KG1 (cell line): ENCODE data around the gene PHF19.

Experiments used
- DNase-seq: peaks from one replicate; lab custom pipeline; 2025; lab: John Stamatoyannopoulos, UW

Gene PHF19

GRCh38 chr9:120872791-120873502 is 4.0 kb downstream of the PHF19 start:
- no peak for DNase-seq

DNA sequence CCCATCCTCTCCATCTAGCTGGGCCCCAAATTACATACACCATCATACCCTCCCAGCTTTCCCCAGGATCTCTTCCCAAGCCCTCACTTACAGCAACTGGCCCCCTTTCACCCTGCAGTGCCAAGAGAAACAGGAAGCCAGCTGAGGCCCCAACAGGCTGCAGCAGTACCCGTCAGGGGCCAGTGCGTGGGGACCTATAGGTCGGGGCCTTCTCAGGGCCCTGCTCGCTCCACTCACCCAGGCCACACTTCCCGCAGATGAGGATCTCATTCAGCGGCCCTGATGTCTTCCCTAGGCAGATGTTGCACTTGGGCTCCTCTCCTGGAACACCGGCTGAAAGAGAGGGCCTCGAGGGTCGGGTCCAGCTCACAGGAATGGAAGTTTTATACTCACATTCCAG is 6.8 kb downstream of the PHF19 start:
- no peak for DNase-seq

- no peak for DNase-seq
Measured at GRCh38 chr9:120869726-120870125, 7.3 kb downstream of the PHF19 start.

DNA sequence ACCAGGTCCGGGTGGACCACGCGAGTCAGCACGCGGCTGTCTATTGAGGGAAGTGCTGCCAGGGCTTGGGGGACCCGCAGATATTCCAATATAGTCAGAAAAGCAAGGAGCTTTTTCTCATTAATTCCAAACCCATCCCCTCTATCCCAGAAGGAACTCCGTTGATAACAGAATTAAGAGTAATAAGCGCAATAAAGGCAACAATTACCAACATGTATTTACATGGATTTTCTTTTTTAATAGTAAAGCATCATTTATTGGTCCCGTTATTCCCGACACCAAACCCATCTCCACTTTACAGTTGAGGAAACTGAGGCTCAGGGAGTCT is 7.7 kb downstream of the PHF19 start:
- no peak for DNase-seq

DNA sequence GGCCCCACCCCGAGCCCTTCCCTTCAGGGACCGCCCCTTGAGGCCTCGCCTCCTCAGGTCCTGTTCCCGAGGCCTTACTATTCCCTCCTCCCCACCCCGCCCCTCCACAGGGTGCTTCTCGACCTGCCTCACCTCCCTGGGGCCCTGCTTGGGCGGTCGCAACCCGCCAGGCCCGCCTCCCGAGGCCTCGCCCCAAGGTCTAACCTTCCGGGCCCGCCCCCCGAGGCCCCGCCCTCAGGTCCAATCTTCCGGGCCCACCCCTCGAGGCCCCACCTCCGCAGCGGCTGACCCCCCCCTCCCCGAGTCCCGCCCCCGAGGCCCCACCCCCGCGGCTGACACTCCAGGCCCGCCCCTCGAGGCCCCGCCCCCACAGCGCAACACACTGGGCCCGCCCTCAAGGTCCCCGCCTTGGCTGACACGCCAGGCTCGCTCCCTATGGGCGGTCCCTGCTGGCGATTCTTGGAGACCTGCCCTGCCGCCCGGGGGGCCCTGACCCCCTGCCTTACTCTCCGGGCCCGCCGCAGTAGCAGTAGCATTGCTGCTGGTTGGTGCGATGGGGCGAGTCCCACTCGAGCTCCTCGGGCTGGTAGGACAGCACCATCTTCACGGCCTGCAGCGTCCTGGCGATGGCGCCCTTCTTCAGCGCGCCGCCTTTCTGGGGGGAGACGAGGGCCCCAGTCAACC is 8.2 kb downstream of the PHF19 start:
- DNase-seq: no peak

- no peak for DNase-seq
Measured at GRCh38 chr9:120868339-120868675, 8.7 kb downstream of the PHF19 start.

- no peak for DNase-seq
Measured at GRCh38 chr9:120867676-120868338, 9.2 kb downstream of the PHF19 start.

- no peak for DNase-seq
Measured at GRCh38 chr9:120866651-120867050, 10.3 kb downstream of the PHF19 start.

DNA sequence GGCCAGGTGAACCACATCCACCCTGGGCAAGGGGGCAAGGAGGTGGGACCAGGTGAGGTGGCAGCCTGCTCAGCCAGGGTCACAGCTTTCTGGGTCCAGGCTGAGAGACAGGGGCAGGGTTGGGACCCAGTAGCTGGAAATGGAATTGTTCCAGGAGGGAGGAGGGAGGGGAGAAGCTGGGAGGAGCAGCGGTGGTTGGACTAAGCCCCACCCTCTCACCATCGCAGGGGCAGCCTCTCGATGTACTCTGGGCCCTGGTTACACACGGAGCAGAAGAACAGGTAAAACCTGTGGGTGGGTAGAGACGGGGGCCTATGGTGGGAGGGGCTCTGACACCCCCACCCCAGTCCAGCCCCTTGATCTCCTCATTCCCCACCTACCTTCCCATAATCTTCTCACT is 11.2 kb downstream of the PHF19 start:
- DNase-seq: no peak

GRCh38 chr9:120865176-120865575 is 11.8 kb downstream of the PHF19 start:
- DNase-seq: no peak

DNA sequence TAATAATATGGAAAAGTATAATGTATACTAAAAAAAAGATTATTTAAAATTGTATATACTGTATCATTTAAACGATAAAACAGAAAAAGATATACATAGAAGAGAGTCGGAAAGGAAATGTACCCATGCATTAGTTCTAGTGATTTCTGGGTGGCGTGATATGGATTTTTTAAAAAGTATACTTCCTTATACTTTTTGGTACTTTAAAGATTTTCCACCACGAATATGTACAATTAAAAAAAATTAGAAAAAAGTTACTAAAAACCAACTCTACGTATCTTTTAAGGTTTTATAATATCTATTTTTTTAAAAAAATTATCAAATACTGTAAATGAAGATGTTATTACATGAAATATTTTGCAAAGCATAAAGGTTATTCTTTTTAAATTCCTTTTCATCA is 12.3 kb downstream of the PHF19 start:
- no peak for DNase-seq

DNA sequence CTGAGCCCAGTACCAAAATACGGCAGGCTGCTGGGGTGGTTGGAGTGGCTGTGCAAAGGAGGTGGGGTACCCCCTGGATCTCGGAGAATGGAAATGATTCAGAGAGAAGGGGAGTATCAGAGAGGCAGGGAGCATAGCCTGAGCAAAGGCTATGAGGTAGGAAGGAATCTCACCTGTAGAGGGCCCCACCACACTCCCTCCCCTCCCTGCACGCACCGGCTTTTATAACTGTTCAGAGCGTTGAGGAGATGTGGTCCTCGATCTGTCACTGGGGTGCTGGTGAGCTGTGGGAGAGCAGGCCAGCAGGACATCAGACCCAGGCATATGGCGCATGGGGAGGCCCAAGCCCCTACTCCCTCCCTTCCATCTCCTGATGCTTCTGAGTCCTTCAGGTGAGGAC is 13.2 kb downstream of the PHF19 start:
- DNase-seq: no peak

DNA sequence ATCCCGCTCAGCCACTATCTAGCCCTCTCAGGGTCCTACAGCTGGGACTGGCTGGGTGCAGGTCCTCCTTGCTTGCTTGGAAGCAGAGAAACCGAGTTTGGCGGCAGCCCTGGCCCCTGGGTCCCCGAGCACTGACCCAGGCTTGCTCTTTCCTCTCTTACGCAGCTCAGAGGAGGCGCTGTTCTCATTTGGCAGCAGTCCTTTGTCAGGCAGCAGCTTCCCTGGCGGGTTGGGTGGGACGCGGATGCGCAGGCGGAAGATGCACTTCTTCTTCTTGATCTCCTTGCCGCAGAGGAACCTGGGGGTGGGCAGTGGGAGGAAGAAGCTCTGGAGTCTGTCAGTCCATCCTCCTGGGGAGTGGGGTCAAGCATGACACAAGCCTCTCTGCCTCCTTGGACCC is 14.5 kb downstream of the PHF19 start:
- no peak for DNase-seq

DNA sequence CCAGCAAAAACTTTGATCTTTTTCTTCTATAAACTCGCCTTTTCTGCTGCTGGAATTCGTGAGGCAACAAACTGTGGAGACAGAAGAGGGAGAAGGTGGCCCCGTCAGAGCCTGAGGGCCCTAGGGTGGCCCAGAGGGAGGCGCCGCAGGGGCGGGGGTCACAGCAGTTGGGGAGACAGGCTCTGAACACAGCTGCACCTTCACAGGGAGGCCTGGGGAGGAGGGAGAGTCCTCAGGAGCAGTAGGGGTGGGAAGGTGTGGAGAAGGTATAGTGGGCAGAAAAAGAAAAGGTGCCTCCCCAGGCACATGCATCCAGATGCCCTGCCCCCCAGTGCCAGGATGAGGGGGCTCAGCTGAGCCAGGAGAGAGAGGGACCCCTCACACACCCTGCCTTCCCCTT is 15.1 kb downstream of the PHF19 start:
- DNase-seq: no peak

GRCh38 chr9:120860083-120860482 is 16.9 kb downstream of the PHF19 start:
- DNase-seq: no peak

DNA sequence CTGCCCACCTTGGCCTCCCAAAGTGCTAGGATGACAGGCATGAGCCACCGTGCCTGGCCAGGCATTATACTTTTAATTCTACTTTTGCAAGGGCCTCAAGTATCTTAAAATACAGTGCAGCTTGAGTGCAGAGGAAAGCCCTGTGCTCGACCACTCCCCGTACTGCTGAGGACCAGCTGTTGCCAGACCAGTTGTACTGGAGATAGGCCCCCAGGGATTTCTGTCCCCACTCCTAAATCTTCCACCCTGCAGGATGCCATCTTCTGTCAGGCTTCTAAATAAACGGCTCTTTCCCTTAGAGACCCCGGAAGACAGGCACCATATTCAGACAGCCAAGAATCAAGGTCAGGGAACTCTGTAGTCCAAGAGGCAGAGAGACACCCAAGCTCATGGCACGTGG is 17.6 kb downstream of the PHF19 start:
- no peak for DNase-seq

- no peak for DNase-seq
Measured at GRCh38 chr9:120857902-120858301, 19.1 kb downstream of the PHF19 start.

DNA sequence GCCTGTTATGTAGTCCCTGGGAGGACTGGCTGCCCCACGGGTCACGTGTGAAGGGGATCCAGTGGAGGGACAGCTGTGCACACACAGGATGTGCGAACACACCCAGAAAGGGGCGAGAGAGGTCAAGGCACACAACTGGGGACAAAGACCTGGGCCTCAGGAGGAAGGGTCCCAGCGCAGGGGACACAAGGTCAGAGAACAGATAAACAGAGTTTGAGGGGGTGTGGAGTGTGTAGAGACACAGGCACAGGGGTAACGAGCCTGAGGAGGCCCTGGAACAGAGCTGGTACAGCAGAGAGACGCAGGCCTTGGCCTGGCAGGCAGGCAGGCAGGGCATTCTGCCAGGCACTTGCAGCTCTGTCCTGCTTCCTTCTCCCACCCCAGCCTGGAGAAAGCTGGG is 19.5 kb downstream of the PHF19 start:
- no peak for DNase-seq

GRCh38 chr9:120856700-120857099 is 20.3 kb downstream of the PHF19 start:
- DNase-seq: no peak

DNA sequence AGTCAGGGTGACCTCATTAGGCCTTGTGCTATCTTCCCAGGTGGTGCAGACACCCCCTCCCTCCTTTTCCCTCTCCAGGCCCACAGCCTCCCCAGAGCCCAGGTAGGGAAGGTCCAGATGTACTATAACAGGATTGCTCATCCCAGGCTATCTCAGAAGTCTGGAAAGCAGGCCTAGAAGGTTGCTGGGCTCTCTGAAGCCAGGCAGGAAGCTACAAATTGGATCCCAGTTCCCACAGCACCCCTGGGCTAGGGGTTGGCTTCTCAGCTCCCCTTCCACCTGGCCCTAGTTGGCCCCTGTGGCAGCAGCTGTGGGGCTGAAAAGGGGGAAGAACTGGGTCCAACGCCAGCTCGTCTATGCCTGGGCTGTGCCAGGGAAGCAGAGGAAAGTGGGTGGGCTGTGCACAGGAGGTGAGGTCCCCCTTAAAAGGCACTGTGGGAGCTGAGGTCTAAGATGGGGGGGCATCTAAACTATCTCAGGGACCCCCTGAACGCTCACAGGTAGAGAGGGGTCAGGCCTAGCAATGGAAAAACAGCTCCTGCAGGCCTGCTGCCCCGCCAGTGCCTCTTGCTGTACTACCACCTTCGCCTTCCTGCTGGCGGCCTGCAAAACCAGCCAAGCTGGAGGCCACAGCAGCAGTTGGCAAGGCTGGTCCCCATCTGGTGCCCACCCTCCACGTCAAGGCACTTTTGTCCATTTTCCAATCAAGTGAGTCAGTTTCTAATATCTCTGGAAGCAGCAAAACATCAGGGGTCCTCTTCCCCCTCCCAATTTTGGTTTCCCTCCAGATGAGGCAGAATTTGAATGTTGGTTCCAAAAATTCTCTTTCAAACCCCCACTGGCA is 20.9 kb downstream of the PHF19 start:
- no peak for DNase-seq

DNA sequence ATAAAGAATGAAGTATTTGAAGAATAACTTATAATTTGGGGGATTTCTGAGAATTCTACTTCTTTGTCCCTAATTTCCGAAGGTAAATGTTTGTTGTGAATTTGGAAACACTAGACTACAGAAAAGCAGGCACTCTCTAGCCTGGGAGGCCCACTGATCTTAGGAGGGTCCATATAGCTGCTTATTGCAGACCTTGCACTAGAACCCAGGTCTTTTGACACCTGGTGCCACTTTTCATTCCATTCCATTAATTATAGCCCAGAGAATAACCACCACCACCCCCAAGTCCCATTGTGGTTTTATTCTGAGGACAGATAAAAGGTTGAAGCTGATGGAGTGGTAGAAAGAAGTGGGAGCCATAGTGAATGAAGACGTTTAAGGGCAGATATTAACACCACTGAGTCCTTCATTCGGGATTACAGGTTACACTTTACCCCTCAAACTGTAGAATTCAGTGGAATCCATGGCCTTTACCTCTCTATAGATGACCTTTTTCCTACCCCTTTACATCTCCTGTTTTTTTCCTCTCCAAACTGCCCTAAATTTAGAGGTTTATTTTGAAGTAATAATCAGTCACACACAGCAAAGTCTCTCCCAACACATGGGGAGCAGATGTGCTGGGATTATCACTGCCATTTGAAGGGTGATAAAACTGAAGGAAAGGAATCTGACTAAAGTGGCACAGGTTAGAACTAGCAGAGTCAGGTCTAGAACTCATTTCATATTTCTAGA is 22.2 kb downstream of the PHF19 start:
- no peak for DNase-seq

DNA sequence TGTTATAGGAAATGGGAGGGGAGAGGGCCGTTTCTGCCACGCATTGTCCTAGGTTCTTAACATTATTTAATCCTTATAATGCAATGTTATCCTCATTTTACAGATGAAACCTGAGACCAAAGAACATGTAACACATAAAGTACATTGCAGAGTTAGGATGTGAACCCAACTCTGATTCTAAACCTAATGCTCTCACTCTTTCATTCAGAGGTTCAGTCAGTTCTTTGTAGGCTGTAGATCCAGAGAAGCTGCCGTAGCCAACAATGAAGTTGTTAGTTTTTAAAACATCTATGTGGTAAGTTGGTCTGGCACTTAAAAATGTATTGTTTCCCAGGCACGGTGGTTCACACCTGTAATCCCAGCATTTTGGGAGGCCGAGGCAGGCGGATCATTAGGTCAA is 23.8 kb downstream of the PHF19 start:
- no peak for DNase-seq
